GM21529 (cell line): Measurements from ENCODE around the gene DHRS3.
"Not testable (repeated sequence)": the region's sequence is repeated elsewhere in the genome, so short reads cannot be mapped to it uniquely, and the experiment has no call there.

Experiments used
- ATAC-seq: cut with Tn5 transposase; IDR thresholded peaks from one replicate; pipeline ENCODE4 v1.9.1; 2021; ENCODE audit not compliant: unreplicated experiment

DHRS3 gene

DNA sequence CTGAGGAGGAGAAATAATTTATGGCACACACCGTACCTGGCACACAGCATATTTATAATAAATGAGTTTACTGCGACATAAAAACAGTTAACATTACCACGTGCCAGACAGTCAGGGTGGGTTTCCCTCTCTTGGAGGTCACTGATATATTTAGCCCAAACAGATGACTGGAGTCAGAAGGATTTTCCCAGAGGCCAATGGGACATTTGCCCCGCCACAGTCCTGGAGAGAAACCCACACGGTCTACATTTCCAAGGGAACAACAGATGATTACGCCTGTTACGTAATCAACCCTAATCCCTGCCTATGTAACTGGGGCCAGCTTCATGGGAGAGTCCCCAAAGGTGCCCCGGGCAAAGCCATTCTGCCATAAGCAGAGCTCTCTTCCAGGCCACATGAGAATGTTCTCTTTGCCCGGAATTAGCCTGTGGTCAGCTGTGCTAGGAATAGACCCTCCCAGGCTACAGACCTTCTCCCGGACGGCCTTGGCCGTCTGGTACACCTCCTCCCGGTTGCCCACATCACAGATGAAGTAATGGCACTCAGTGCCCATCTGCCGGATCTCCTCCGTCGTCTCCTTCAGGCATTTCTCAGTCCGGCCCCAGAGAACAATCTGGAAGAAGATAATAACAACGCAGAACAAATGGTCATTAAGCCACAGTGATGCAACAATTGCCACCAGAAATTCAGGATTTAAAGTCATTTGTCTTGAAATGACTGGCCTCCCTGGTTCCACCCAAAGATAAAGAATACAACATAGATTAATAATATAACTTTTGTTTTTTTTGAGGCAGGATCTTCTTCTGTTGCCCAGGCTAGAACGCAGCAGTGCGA, 37.7 kb downstream of the DHRS3 start:
- no peak for ATAC-seq

- no peak for ATAC-seq
Observed at GRCh38 chr1:12578860-12579422, 39.1 kb downstream of the DHRS3 start.

GRCh38 chr1:12577020-12577419, 41.0 kb downstream of the DHRS3 start:
- ATAC-seq: no peak

- no peak for ATAC-seq
Observed at GRCh38 chr1:12574757-12575139, 43.3 kb downstream of the DHRS3 start.

- no peak for ATAC-seq
Observed at GRCh38 chr1:12573015-12573825, 44.8 kb downstream of the DHRS3 start.

GRCh38 chr1:12572522-12572921, 45.5 kb downstream of the DHRS3 start:
- no peak for ATAC-seq

GRCh38 chr1:12570291-12570690, 47.7 kb downstream of the DHRS3 start:
- ATAC-seq: no peak

DNA sequence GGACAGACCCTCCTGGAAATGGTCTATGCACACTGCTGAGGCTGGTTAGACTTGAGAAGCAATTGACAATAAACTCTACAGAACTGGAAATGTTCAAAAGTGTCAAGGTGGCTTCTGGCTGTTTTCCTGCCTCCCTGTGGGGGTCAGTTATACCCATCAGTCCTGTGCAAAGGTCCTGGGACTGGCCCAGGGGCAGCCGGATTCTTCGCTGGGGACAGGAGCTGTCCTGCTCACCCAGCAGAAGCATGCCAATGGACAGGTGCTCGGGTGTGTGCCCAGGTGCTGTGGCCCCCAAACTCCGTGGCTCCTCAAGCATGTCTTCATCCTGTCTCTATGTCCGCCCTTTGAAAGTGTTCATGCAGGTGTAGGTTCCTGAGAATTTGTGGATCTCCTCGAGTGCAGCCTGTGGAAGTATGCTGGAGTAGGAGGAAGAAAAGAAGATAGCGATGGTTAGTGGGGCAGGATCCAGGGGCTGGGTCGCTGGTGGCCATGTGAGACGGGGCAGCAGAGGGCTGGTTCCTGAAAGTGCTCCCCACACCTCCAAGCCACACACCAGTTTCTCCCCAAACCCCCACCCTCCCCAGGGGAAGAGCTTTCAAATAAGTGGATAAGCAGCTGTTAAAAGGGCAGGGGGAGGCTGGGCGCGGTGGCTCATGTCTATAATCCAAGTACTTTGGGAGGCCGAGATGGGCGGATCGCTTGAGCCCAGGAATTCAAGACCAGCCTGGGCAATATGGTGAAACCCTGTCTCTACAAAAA, 49.8 kb downstream of the DHRS3 start:
- no peak for ATAC-seq

DNA sequence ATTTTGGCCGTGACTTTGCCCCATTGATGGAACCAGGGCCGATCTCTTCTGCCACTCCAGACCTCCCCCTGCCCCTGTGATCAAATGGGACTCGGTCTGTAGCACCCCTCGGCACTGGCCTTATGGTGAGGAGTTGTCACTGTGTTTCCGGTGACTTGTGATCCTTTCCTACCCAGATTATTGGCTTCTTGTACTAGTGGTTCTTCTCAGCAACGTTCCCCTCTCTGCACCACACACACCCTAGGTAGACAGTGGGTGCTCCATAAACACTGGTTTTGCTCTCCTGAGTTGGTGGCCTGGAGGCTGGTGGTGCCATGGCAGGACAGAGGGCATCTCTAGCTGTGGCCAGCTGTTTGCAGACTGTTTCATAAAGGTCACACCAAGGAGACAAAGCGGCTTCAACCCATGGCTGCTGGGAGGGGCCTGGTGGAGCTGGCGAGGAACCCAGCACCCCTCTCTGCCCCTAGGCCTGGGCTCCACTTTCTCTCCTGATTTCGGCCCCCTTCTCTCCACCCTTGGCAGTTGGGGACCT, 50.7 kb downstream of the DHRS3 start:
- no peak for ATAC-seq

GRCh38 chr1:12566484-12567287, 51.3 kb downstream of the DHRS3 start:
- no peak for ATAC-seq

DNA sequence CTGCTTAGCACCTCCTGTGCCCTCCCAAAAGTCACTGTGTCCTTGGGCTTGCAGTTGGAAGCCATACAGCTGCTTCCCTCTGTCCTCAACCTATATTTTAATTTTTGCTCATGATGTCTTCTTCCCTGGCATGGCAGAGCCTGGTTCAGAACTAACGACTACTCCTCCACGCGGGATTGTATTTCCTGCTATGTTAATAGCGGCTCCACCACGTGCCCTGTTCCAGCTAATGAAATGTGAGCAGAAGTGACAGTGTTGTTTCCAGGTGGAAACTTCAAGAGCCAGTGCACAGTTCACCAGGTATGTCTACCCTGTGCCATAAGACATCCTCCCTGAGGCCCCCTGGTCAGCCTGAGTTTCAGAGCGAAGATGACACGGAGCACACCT, 52.1 kb downstream of the DHRS3 start:
- ATAC-seq: no peak

DNA sequence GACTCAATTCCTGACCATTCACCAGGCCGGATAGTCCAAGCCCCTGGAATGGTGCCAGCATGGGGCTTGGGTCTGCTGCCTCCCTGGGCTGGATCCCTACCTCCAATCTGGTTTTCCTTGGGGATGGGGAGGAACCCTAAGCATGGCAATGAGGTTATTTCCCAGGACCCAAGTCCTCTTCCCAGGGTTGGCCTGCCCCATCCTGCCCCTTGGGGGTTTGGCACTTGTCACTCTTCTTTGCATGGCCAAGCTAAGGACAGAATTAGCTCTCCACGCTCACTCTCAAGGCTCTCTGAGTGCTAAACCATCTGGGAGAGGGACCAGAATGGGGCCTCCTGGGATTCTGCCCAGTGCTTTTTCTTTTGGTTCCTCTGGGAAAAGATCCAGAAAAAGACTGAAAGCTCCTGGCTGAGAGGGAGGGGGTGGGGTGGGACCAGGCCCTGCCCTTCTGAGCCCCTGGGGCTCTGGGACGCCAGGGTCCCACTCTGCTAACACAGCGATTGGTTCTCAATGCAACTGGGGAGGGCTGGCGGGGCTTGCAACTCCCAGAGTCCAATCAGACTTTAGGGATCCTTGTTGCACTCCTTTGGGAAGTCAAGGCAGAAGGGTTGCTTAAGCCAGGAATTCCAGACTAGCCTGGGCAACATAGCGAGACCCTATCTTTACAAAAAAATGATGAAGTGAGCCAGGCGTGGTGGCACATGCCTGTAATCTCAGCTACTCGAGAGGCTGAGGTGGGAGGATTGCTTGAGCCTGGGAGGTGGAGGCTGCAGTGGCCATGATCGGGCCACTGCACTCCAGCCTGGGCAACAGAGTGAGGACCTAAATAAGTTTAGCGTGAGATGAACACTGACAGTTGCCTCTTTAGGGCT, 52.7 kb downstream of the DHRS3 start:
- no peak for ATAC-seq

DNA sequence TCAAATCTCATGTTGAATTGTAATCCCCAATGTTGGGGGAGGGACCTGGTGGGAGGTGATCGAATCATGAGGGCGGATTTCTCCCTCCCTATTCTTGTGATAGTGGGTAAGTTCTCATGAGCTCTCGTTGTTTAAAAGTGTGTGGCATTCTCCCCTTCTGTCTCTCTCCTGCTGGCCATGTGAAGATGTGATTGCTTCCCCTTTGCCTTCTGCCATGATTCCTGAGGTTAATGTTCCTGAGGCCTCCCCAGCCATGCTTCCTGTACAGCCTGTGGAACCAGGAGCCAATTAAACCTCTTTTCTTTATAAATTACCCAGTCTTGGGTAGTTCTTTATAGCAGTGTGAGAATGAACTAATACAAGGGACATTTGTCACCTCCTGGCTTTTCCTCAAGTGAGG, 53.8 kb downstream of the DHRS3 start:
- not testable (repeated sequence) for ATAC-seq

DNA sequence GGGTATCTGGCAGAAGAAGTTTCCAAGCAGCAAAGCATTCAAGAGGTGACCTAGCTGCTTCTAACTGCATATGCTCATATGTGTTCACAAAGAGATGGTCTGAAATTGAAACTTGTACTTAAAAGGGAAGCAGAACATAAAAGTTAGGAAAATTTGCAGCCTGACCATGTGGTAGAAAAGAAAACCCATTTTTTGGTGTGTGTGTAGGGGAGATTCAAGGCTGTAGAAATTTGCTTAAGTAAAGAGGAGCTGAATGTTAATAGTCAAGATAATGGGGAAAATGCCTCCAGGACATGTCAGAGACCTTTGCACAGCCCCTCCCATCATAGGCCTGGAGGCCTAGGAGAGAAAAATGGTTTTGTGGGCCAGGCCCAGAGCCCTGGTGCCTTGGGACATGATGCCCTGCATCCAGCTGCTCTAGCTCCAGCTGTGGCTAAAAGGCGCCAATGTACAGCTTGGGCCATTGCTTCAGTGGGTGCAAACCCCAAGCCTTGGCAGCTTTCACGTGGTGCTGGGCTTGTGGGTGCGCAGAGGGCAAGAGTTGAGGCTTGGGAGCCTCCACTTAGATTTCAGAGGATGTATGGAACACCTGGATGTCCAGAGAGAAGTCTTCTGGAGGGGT, 54.9 kb downstream of the DHRS3 start:
- no peak for ATAC-seq

DNA sequence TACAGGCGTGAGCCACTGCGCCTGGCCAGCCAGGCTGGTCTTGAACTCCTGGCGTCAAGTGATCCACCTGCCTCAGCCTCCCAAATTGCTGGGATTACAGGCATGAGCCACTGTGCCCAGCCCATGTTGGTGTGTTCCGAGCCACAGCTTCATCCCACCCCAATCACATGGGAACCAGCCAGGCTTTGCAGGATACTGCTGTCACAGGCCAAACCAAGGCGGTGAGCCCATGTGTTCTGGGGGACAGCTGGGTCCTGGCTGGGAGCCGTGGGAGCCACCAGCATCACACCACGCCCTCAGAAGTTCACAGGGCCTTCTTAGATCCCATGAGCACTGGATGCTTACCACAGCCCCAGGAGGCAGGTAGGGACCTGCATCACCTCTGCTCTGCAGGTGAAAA, 56.9 kb downstream of the DHRS3 start:
- ATAC-seq: no peak

- ATAC-seq: no peak
Observed at GRCh38 chr1:12556957-12557935, 60.8 kb downstream of the DHRS3 start.

DNA sequence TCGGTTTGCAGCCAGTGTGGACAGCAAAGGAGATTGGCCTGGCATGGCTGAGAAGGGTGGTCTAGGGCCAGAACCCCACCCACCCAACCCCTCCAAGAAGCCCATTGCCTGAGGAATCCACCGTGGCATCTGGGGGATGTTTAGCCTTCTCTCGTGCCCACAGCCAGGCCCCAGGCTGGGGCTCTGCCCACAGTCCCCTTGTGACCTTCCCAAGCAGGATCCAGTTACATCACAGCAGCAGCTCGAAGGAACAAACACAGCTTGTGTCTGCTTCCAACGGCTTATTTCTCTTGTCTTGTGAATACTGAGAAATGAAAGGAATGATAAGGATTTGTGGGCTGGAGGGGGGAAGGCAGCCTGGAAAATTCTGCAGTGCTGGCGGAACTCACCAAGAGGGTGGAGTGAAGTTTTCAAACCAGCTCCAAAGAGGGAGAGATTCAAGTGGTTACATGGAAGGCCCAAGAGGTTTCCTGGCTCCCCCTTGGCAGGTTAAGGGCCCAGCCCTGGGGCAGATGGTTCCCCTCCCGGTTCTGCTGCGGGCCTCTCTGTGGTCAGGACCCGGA, 61.6 kb downstream of the DHRS3 start:
- no peak for ATAC-seq
